SK-N-SH treated with all-trans-retinoic acid at 6 μM for 48 hours (cell line): ENCODE measurements around the gene SORCS2.

Source experiments
- CREB5 ChIP-seq: fragments of 250-450 bp; sonication (Bioruptor Pico); IDR thresholded peaks from 2 replicates; pipeline ENCODE4 v1.5.1; 2020; ENCODE audit warnings: low read depth, mild to moderate bottlenecking, moderate library complexity
- CSRNP3 ChIP-seq: fragments of 250-450 bp; sonication (Bioruptor Pico); IDR thresholded peaks from 2 replicates; pipeline ENCODE4 v1.5.1; 2021; ENCODE audit warnings: mild to moderate bottlenecking, moderate library complexity
- GLIS3 ChIP-seq: fragments of 250-450 bp; sonication (Bioruptor Pico); IDR thresholded peaks from 2 replicates; pipeline ENCODE4 v1.5.0; 2020; ENCODE audit warnings: mild to moderate bottlenecking, moderate library complexity
- OSR1 ChIP-seq: fragments of 250-450 bp; sonication (Bioruptor Pico); IDR thresholded peaks from 2 replicates; pipeline ENCODE4 v1.8.0; 2022; ENCODE audit warnings: moderate library complexity, mild to moderate bottlenecking, inconsistent platforms
- PATZ1 ChIP-seq: fragments of 250-450 bp; sonication (Bioruptor Pico); IDR thresholded peaks from 2 replicates; pipeline ENCODE4 v1.8.0; 2020; ENCODE audit warnings: mild to moderate bottlenecking, moderate library complexity, borderline replicate concordance
- PPARA ChIP-seq: fragments of 250-450 bp; sonication (Bioruptor Pico); IDR thresholded peaks from 2 replicates; pipeline ENCODE4 v1.5.0; 2020; ENCODE audit warnings: mild to moderate bottlenecking, borderline replicate concordance
- TCF4 ChIP-seq: fragments of 250-450 bp; sonication (Bioruptor Pico); IDR thresholded peaks from 2 replicates; pipeline ENCODE4 v1.8.0; 2021; ENCODE audit warnings: mild to moderate bottlenecking, moderate library complexity, borderline replicate concordance
- TSHZ2 ChIP-seq: fragments of 250-450 bp; sonication (Bioruptor Pico); IDR thresholded peaks from 2 replicates; pipeline ENCODE4 v1.5.0; 2020; ENCODE audit warnings: mild to moderate bottlenecking, moderate library complexity
- ZC3H10 ChIP-seq: fragments of 250-450 bp; sonication (Bioruptor Pico); IDR thresholded peaks from 2 replicates; pipeline ENCODE4 v1.5.1; 2021; ENCODE audit warnings: mild to moderate bottlenecking, moderate library complexity

- TF ChIP-seq TSHZ2 (CRISPR knock-in tag): no peak
- no peak for TF ChIP-seq PPARA (CRISPR knock-in tag)
- TF ChIP-seq PATZ1 (CRISPR knock-in tag): no peak
- TF ChIP-seq CREB5 (CRISPR knock-in tag): no peak
- TF ChIP-seq OSR1 (CRISPR knock-in tag): no peak
- TF ChIP-seq ZC3H10 (CRISPR knock-in tag): no peak
- no peak for TF ChIP-seq CSRNP3
- TF ChIP-seq TCF4 (CRISPR knock-in tag): no peak
- no peak for TF ChIP-seq GLIS3 (CRISPR knock-in tag)
Measured at GRCh38 chr4:7226439-7226838, 34.1 kb downstream of the SORCS2 start.
